Measurements from ENCODE around the gene DYNLT2B. TPM values are rescaled to one million over a fixed set of nuclear protein-coding genes. Genes with fewer than 3 reads are reported as not detected.
"Not testable (repeated sequence)": the region's sequence is repeated elsewhere in the genome, so short reads cannot be mapped to it uniquely, and the experiment has no call there.

The DYNLT2B gene
- total RNA-seq, 1 experiment from 2014 or later, result 36.5 TPM

DNA sequence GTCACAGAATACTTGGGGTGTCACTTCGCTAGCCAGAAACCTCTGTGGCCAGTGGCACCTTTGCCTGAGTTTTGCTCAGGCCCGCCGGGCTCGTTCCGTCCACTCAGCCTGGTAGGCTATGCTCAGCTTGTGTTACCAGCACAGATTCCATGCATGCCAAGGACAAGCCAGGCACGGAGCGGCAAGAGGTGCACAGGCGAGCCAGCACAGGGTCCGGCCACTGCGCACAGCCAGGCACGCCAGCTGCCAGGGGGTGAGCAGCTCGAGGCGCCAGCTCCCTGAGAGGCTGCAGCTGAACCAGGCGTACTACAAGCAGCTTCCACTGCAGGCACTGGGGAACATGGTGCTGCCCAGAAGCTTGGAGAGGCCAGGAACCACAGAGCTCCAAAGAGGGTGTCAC lies 45.2 kb downstream of the DYNLT2B start:
- DNase-seq (ENCODE audit: low spot score), result no peak

DNA sequence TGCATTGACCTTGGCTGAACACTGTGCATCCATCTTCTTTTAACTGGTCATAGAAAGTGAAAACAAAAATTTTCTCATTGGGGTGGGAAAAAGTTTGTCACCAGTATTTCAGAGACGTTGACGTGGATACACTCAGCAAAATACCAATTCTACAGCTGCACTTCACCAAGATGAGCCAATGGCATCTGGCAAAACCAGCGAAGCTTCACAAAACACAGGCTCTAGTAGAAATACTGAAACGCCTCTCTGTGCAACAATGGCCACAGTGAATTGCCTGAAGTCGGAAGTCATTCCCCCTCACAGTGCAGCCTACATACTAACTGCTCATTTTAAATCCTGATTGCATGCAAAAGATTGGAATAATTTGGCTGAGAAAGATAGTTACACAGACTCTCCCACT lies 47.5 kb downstream of the DYNLT2B start:
- no peak for DNase-seq (ENCODE audit: low spot score)

DNA sequence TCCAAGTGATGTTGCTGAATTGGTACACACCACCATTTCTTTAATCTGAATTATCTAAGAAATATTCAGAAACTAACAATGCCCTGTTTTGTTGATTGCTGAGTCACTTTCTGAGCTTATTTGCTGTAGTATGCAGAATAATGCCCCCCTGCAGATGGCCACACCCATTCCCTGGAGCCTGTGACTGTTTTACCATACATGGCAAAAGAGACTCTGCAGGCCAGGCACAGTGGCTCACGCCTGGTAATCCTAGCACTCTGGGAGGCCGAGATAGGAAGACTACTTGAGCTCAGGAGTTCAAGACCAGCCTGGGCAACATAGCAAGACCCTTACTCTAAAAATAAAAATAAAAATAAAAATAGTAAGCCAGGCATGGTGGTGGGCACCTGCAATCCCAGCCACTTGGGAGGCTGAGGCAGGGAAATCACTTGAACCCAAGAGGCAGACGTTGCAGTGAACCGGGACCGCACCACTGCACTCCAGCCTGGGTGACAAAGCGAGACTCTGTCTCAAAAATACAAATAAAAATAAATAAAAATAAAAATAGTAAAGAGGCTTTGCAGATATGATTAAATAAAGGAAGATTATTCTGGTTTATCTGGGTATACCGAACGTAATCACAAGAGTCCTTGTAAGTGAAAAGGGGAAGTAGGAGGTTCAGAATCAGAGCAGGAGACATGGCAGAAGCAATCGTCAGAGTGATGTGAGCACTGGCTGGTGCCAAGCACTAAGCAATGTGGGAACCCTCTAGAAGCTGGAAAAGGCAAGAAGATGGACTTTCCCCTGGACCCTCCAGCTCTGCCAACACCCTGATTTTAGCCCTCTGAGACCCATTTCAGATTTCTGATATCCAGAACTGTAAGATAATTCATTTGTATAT lies 49.5 kb downstream of the DYNLT2B start:
- peak; percentile 93 for DNase-seq (ENCODE audit: low spot score)

DNA sequence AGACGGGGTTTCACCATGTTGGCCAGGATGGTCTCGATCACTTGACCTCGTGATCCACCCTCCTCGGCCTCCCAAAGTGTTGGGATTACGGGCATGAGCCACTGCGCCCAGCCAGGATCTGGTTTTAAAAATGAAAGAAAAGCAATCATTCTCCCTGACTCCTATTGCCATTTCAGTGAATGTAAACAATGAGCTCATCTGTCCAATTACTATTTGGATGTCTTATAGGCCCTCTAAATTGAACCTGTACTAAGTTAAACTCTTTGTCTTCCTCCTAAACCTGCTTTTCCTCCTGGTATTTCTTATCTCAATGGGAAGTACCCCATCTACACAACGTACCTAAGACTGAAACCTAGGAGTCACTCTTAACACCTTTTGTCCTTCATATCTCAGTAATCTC lies 54.2 kb downstream of the DYNLT2B start:
- no peak for DNase-seq (ENCODE audit: low spot score)

DNA sequence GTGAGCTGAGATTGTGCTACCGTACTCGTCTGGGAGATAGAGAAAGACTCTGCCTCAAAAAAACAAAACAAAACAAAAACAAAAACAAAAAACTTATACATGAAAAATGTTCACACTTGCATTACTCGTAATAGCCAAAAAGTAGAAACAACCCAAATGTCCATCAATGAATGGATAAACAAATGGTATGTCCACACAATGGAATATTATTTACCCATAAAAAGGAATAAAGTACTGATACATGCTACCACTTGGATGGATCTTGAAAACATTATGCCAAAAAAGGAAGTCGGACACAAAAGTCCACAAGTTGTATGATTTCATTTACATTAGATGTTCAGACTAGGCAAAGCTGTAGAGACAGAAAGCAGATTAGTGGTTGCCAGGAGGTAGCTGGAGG lies 57.3 kb downstream of the DYNLT2B start:
- no peak for DNase-seq (ENCODE audit: low spot score)

DNA sequence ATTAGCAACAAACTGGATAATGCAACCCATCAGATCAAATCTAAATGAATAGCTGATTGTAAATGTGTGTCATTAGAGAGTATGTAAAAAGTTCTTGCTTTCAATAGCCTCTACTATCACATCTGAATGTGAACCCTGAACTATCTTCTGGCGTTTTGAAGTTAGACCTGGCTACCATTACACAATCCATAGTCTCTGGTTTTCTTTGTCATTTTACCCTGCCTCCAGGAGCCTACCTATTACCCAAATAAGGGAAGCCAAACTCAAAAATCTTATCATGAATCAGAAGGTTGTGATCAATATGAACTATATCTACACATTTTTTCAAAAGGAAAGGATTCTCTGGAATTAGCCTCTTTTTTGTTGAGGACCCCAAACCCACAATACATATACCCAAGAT lies 62.3 kb downstream of the DYNLT2B start:
- no peak for DNase-seq (ENCODE audit: low spot score)

DNA sequence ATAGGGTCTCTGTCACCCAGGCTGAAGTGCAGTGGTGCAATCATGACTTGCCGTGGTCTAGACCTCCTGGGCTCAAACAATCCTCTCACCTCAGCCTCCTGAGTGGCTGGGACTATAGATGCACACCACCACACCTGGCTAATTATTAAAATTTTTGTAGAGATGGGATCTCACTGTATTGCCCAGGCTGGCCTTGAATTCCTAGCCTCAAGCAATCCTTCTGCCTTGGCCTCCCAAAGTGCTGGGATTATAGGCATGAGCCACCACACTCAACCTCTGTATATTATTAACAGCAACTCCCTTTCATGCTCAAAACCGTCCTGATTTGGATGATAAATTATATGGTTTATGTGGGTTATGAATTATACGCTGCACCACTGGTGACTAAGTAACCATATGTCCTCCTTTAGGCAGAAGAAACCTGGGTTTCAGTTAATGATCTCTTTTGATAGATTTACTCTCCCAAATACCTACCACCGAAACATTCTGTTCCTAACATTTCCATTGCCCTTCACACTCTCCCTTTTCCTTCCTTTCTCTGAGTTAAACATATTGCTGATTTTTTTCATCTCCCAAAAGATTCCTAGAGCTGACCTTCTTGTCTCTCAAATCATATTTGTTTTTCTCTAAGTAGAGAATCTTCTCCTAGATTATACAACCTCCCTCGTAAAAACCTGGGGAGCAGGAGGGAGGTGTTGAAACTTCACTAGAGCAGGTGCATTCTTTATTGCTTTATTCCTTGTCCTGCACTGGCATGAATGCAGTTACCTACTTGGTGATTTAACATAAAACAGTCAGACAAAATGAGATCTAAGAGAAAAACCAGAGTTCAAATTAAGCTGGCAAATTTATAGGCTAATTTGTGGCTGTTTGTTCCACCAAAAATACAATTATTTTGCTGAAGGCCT lies 63.4 kb downstream of the DYNLT2B start:
- no peak for DNase-seq (ENCODE audit: low spot score)

DNA sequence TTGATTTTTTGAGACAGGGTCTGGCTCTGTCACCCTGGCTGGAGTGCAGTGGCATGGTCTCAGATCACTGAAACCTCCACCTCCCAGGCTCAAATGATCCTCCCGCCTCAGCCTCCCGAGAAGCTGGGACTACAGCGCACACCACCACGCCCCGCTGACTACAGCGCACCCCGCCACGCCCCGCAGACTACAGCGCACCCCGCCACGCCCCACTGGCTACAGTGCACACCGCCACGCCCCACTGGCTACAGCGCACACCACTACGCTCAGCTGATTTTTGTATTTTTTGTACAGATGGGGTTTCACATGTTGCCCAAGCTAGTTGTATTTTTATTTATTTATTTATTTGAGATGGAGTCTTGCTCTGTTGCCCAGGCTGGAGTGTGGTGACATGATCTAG lies 66.1 kb downstream of the DYNLT2B start:
- DNase-seq (ENCODE audit: low spot score), result no peak

DNA sequence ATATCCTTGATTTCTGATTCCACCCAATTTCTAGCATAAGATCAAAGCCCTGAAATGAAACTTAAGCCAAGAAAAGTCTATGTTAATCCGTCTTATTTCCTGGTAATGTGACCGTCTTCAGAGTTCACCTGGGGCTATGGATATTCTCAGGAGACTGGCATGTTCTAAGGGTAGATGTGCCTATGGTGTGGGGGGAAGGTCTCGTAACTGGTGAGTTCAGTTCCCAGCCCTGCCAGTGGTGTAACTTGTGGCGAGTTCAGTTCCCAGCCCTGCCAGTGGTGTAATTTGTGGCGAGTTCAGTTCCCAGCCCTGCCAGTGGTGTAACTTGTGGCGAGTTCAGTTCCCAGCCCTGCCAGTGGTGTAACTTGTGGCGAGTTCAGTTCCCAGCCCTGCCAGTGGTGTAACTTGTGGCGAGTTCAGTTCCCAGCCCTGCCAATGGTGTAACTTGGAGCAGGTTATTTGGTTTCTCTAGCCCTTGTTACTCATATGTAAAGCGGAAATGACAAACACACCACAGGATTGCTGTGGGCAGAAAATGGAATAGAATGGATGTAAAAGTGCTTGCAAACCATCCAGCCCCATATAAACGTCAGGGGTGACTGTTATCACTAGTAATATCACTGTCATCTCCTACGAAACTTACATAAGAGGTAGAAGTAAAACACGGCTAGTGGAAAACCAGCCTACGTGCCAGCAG lies 71.3 kb downstream of the DYNLT2B start:
- DNase-seq (ENCODE audit: low spot score), result peak; percentile 85

DNA sequence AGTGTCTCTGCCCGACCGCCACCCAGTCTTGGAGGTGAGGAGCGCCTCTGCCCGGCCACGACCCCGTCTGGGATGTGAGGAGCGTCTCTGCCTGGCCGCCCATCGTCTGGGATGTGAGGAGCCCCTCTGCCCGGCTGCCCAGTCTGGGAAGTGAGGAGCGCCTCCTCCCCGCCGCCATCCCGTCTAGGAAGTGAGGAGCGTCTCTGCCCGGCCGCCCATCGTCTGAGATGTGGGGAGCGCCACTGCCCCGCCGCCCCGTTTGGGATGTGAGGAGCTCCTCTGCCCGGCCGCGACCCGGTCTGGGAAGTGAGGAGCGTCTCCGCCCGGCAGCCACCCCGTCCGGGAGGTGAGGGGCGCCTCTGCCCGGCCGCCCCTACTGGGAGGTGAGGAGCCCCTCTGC lies 73.9 kb downstream of the DYNLT2B start:
- not testable (repeated sequence) for DNase-seq (ENCODE audit: low spot score)

DNA sequence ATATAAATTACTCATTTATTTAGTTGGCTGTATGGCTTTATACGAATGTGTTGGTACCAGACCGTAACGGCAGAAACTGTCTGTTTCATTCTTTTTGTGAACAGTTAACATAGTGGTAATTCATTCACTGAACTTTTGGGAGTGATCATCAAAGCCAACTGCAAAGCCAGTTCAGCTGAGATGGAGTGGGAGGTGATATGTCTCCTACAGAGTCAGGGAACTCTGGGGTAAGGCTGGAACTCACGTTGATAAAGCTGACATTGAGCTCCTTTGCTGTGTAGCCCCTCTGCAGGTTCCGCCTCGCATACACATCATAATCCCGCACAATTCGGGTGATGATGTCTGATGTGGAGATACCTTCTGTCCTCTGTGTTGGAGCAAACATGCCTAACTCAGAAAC lies 76.3 kb downstream of the DYNLT2B start:
- no peak for DNase-seq (ENCODE audit: low spot score)

Other genes with a start within 250 kb of the DYNLT2B start
- gene TFRC, start 236.2 kb downstream of the DYNLT2B start, total RNA-seq (2014; rRNA removed; shearing (Covaris generic)), result 260 and 286 TPM in 2 replicates
- gene ZDHHC19, start 106.8 kb downstream of the DYNLT2B start, total RNA-seq (2014; rRNA removed; shearing (Covaris generic)), result not detected in 2 replicates
- not detected in 2 replicates for gene SLC51A, start 101.7 kb downstream of the DYNLT2B start, total RNA-seq (2014; rRNA removed; shearing (Covaris generic))
- 74.3 and 87.9 TPM in 2 replicates for gene PCYT1A, start 30.5 kb downstream of the DYNLT2B start, total RNA-seq (2014; rRNA removed; shearing (Covaris generic))
- 3.3 and 4.6 TPM in 2 replicates for gene TM4SF19, start 20.1 kb upstream of the DYNLT2B start, total RNA-seq (2014; rRNA removed; shearing (Covaris generic))
- 8.0 and 10.2 TPM in 2 replicates for gene UBXN7, start 114.2 kb upstream of the DYNLT2B start, total RNA-seq (2014; rRNA removed; shearing (Covaris generic))
- 9.5 and 12.6 TPM in 2 replicates for gene RNF168, start 185.5 kb upstream of the DYNLT2B start, total RNA-seq (2014; rRNA removed; shearing (Covaris generic))
- not detected in 2 replicates for gene SMCO1, start 197.1 kb upstream of the DYNLT2B start, total RNA-seq (2014; rRNA removed; shearing (Covaris generic))